Stimulated activated CD8-positive, alpha-beta memory T cell treated with anti-CD3 and anti-CD28 coated beads, Interleukin-15, amount 100 ng/mL, for 4 hours (primary cell): Measurements from ENCODE around the gene MROH2A.

Source experiments
- DNase-seq, 2 donors: peaks; one replicate each; pipeline ENCODE4 v3.0.0-alpha.2; 2020; ENCODE audit warnings: low read depth in 2 of 2

Gene MROH2A

GRCh38 chr2:233835230-233836186 lies 57.4 kb downstream of the MROH2A start:
- DNase-seq, result no peak

GRCh38 chr2:233836359-233836758 lies 58.2 kb downstream of the MROH2A start:
- DNase-seq, result no peak

- no peak for DNase-seq
Measured at GRCh38 chr2:233837694-233838229, 59.6 kb downstream of the MROH2A start.

- DNase-seq, result no peak
Measured at GRCh38 chr2:233838251-233838650, 60.1 kb downstream of the MROH2A start.

- DNase-seq, result no peak
Measured at GRCh38 chr2:233838726-233839446, 60.8 kb downstream of the MROH2A start.

- DNase-seq, result no peak
Measured at GRCh38 chr2:233839447-233839820, 61.3 kb downstream of the MROH2A start.

- DNase-seq, result no peak
Measured at GRCh38 chr2:233840520-233840919, 62.4 kb downstream of the MROH2A start.

- DNase-seq, result no peak
Measured at GRCh38 chr2:233841183-233841582, 63.1 kb downstream of the MROH2A start.

GRCh38 chr2:233844064-233844807 lies 66.1 kb downstream of the MROH2A start:
- no peak for DNase-seq

GRCh38 chr2:233844836-233845235 lies 66.7 kb downstream of the MROH2A start:
- no peak for DNase-seq

GRCh38 chr2:233845301-233846060 lies 67.4 kb downstream of the MROH2A start:
- DNase-seq, result no peak

- DNase-seq, result no peak
Measured at GRCh38 chr2:233846387-233847247, 68.5 kb downstream of the MROH2A start.

GRCh38 chr2:233847248-233847898 lies 69.2 kb downstream of the MROH2A start:
- DNase-seq, result no peak

- DNase-seq, result no peak
Measured at GRCh38 chr2:233848276-233848675, 70.1 kb downstream of the MROH2A start.

GRCh38 chr2:233849607-233850271 lies 71.6 kb downstream of the MROH2A start:
- DNase-seq, result no peak

- no peak for DNase-seq
Measured at GRCh38 chr2:233850745-233851144, 72.6 kb downstream of the MROH2A start.

- no peak for DNase-seq
Measured at GRCh38 chr2:233851169-233851568, 73.0 kb downstream of the MROH2A start.

GRCh38 chr2:233852056-233852455 lies 73.9 kb downstream of the MROH2A start:
- no peak for DNase-seq

- DNase-seq, result no peak
Measured at GRCh38 chr2:233853353-233853752, 75.2 kb downstream of the MROH2A start.
